ENCODE data around the gene ANO6. TPM values are rescaled to one million over a fixed set of nuclear protein-coding genes. Genes with fewer than 3 reads are reported as not detected.

Gene ANO6
- total RNA-seq, 1 donor from 2014 or later, result 49.0 TPM

GRCh38 chr12:45337835-45338234 lies 121.9 kb downstream of the ANO6 start:
- TF ChIP-seq EZH2 (IDR thresholded peaks at IDR 0.05), result no peak
- no peak for TF ChIP-seq EZH2phosphoT487 (IDR thresholded peaks at IDR 0.05)
- TF ChIP-seq CTCF (IDR thresholded peaks at IDR 0.05), result no peak
- Mint-ChIP-seq H3K9me3 (no peaks in the 10 kb centered on the region), H3K4me1 (no peaks in the 10 kb centered on the region), H3K4me3 (no peak overlapping the region), H3K36me3 (no peaks in the 10 kb centered on the region), H3K27me3 (ENCODE audit: insufficient read depth, low read depth) (no peaks in the 10 kb centered on the region), H3K27ac (no peak overlapping the region)
- Histone ChIP-seq H3K4me2 (no peak overlapping the region), H2AFZ (replicated peaks) (no peak overlapping the region), H3K27ac (no peak overlapping the region), H3K9me3 (ENCODE audit: low read depth) (no peaks in the 10 kb centered on the region), H4K20me1 (ENCODE audit: low read depth) (no peaks in the 10 kb centered on the region), H3K4me3 (no peak overlapping the region), H3K79me2 (ENCODE audit: low read depth) (no peaks in the 10 kb centered on the region), H3F3A (ENCODE audit: low read depth) (no peaks in the 10 kb centered on the region), H3K9ac (no peak overlapping the region), H3K27me3 (no peaks in the 10 kb centered on the region), H3K4me1 (no peaks in the 10 kb centered on the region), H3K36me3 (no peaks in the 10 kb centered on the region)
- no peak for DNase-seq (ENCODE audit: low spot score)

GRCh38 chr12:45338272-45338671 lies 122.4 kb downstream of the ANO6 start:
- H3K36me3 ChIP-seq, result no peaks in the 10 kb centered on the region
- H3K36me3 Mint-ChIP-seq, result peaks cover under 1% of the 10 kb centered on the region
- DNase-seq (ENCODE audit: low spot score), result no peak
- no peak overlapping the region for H3K27ac ChIP-seq
- no peaks in the 10 kb centered on the region for H4K20me1 ChIP-seq (ENCODE audit: low read depth)
- H3K9me3 ChIP-seq (ENCODE audit: low read depth), result no peaks in the 10 kb centered on the region
- no peak overlapping the region for H3K4me2 ChIP-seq
- no peaks in the 10 kb centered on the region for H3K27me3 Mint-ChIP-seq (ENCODE audit: insufficient read depth, low read depth)
- no peaks in the 10 kb centered on the region for H3K9me3 Mint-ChIP-seq
- no peaks in the 10 kb centered on the region for H3K4me1 Mint-ChIP-seq
- no peak for TF ChIP-seq EZH2 (IDR thresholded peaks at IDR 0.05)
- TF ChIP-seq CTCF (IDR thresholded peaks at IDR 0.05), result no peak
- TF ChIP-seq EZH2phosphoT487 (IDR thresholded peaks at IDR 0.05), result no peak
- H3K4me3 Mint-ChIP-seq, result no peak overlapping the region
- no peaks in the 10 kb centered on the region for H3K27me3 ChIP-seq
- no peak overlapping the region for H3K27ac Mint-ChIP-seq
- no peaks in the 10 kb centered on the region for H3K79me2 ChIP-seq (ENCODE audit: low read depth)
- H3F3A ChIP-seq (ENCODE audit: low read depth), result no peaks in the 10 kb centered on the region
- no peak overlapping the region for H3K9ac ChIP-seq
- H3K4me1 ChIP-seq, result no peaks in the 10 kb centered on the region
- H3K4me3 ChIP-seq, result no peak overlapping the region
- no peak overlapping the region for H2AFZ ChIP-seq (replicated peaks)

GRCh38 chr12:45339035-45339434 lies 123.1 kb downstream of the ANO6 start:
- H2AFZ ChIP-seq (replicated peaks), result no peak overlapping the region
- no peaks in the 10 kb centered on the region for H3K9me3 ChIP-seq (ENCODE audit: low read depth)
- no peaks in the 10 kb centered on the region for H3K27me3 Mint-ChIP-seq (ENCODE audit: insufficient read depth, low read depth)
- H3K79me2 ChIP-seq (ENCODE audit: low read depth), result no peaks in the 10 kb centered on the region
- H3K27ac ChIP-seq, result no peak overlapping the region
- no peak overlapping the region for H3K27ac Mint-ChIP-seq
- TF ChIP-seq EZH2phosphoT487 (IDR thresholded peaks at IDR 0.05) (no peak), CTCF (IDR thresholded peaks at IDR 0.05) (no peak), EZH2 (IDR thresholded peaks at IDR 0.05) (no peak)
- H3K4me1 Mint-ChIP-seq, result no peaks in the 10 kb centered on the region
- H3K4me3 ChIP-seq, result no peak overlapping the region
- H3K4me1 ChIP-seq, result no peaks in the 10 kb centered on the region
- no peaks in the 10 kb centered on the region for H4K20me1 ChIP-seq (ENCODE audit: low read depth)
- no peaks in the 10 kb centered on the region for H3F3A ChIP-seq (ENCODE audit: low read depth)
- no peak overlapping the region for H3K4me2 ChIP-seq
- H3K36me3 Mint-ChIP-seq, result peaks cover 3% of the 10 kb centered on the region
- no peaks in the 10 kb centered on the region for H3K9me3 Mint-ChIP-seq
- no peak for DNase-seq (ENCODE audit: low spot score)
- no peaks in the 10 kb centered on the region for H3K36me3 ChIP-seq
- no peak overlapping the region for H3K9ac ChIP-seq
- H3K4me3 Mint-ChIP-seq, result no peak overlapping the region
- H3K27me3 ChIP-seq, result no peaks in the 10 kb centered on the region

All from neural progenitor cell (in vitro differentiated cells).